ENCODE results near the gene ADGRL3.

GRCh38 chr4:62037571-62037970, 837.4 kb downstream of the ADGRL3 start:
- no peak for TF ChIP-seq CTCF (IDR thresholded peaks at IDR 0.05; ENCODE audit: low read depth, low read length, missing input control)
- TF ChIP-seq RAD21 (IDR thresholded peaks at IDR 0.05), result no peak
- no peak for TF ChIP-seq GABPA (IDR thresholded peaks at IDR 0.05 in 1 of 2, conservative IDR thresholded peaks at IDR 0.05 in 1 of 2)
- TF ChIP-seq, protein P1, sequence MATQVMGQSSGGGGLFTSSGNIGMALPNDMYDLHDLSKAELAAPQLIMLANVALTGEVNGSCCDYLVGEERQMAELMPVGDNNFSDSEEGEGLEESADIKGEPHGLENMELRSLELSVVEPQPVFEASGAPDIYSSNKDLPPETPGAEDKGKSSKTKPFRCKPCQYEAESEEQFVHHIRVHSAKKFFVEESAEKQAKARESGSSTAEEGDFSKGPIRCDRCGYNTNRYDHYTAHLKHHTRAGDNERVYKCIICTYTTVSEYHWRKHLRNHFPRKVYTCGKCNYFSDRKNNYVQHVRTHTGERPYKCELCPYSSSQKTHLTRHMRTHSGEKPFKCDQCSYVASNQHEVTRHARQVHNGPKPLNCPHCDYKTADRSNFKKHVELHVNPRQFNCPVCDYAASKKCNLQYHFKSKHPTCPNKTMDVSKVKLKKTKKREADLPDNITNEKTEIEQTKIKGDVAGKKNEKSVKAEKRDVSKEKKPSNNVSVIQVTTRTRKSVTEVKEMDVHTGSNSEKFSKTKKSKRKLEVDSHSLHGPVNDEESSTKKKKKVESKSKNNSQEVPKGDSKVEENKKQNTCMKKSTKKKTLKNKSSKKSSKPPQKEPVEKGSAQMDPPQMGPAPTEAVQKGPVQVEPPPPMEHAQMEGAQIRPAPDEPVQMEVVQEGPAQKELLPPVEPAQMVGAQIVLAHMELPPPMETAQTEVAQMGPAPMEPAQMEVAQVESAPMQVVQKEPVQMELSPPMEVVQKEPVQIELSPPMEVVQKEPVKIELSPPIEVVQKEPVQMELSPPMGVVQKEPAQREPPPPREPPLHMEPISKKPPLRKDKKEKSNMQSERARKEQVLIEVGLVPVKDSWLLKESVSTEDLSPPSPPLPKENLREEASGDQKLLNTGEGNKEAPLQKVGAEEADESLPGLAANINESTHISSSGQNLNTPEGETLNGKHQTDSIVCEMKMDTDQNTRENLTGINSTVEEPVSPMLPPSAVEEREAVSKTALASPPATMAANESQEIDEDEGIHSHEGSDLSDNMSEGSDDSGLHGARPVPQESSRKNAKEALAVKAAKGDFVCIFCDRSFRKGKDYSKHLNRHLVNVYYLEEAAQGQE (IDR thresholded peaks at IDR 0.05), result no peak
- TF ChIP-seq YY1 (IDR thresholded peaks at IDR 0.05), result no peak
- TF ChIP-seq TAF1 (conservative IDR thresholded peaks at IDR 0.05), result no peak
- no peak for TF ChIP-seq EGR1 (IDR thresholded peaks at IDR 0.05; ENCODE audit: low read depth in 2 of 2)
- TF ChIP-seq FOXA1 (IDR thresholded peaks at IDR 0.05), result no peak
- TF ChIP-seq, protein P2, sequence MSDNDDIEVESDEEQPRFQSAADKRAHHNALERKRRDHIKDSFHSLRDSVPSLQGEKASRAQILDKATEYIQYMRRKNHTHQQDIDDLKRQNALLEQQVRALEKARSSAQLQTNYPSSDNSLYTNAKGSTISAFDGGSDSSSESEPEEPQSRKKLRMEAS (IDR thresholded peaks at IDR 0.05), result no peak
- TF ChIP-seq SP1 (IDR thresholded peaks at IDR 0.05), result no peak

Data from liver (tissue), 3 donors.